GM19099 (cell line): ENCODE data around the gene RAP1GDS1.

Source experiments
- POLR2A ChIP-seq: IDR thresholded peaks from 3 replicates; pipeline ENCODE4 v1.6.1; 2011; ENCODE audit warnings: low read depth; ENCODE audit not compliant: insufficient read length; ENCODE audit errors: extremely low read depth

RAP1GDS1 gene

DNA sequence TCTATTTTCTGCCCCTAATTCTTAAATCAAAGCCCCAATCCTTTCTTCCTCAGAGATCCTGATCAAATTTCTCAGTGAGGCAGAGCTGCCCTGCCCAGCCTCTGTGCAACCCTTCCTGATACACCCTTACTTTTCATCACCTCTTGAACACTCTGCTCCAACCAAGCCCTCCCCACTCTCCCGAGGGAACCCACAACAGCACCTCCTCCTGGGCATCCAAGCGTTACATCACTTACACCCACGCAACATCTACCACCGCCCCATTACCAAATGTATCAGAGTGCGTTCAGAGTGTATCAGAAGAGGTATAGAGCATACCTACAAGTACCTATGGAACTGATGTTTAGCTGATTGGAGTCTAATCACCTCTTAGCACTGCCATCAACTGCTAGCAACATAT, 186.5 kb downstream of the RAP1GDS1 start:
- TF ChIP-seq POLR2A: no peak

GRCh38 chr4:98448908-98449307, 187.7 kb downstream of the RAP1GDS1 start:
- no peak for TF ChIP-seq POLR2A

DNA sequence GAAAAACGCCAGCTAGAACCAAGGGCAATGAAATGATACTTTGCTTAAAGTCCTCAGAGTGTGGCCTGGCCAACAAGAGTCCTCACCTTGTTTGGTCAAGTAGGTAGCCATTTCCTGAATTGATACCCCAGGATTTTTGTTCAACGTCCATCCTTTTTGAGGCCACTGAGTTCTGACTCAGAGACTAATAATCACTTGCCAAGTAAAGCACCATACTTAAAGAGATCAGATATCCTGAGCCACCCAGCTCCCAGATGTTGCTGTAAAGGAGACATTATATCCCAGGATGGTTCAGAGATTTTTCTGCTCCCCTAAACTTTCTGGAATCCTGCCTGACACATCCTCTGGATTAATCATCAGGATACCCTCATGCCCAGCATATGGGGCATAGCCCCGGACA, 190.9 kb downstream of the RAP1GDS1 start:
- no peak for TF ChIP-seq POLR2A

DNA sequence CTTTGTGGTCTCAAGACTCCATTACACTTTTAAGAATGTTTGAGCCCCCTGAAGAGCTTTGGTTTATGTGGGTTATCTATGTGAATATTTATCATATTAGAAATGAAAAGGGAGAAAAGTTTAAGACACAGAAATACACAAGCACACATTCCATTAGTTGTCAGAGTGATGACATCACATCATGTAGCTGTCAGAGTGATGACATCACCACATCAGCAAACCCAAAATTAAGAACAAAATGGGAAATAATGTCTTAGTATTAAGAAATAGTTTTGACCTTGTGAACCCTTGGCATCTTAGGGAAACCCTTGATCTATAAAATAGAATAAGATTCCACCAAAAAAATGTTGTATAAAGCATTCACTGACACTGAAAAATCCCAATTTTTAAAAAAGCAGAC, 201.3 kb downstream of the RAP1GDS1 start:
- TF ChIP-seq POLR2A: no peak

- TF ChIP-seq POLR2A: no peak
Observed at GRCh38 chr4:98466868-98467599, 205.8 kb downstream of the RAP1GDS1 start.

DNA sequence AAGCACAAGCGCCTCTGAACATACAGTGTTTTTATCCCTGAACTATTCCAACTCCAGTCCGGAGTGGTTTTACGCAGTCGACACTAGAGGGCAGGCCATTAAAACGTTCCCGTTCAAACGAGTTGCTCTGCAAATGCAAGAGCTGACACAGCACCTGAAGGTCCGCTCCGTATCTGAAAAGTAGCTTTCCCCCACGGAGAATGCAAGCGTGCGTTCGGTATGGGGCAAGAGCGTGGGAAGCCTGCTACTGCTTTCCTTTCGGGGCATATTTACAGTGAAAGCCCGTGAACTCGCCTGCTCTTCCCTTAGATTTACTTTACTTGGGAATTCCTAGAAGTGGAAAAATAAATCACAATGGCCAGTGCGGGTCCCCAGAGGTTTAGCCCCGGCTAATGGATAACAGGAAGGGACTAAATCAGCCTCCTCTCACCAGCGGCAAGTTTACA, 206.5 kb downstream of the RAP1GDS1 start:
- no peak for TF ChIP-seq POLR2A

GRCh38 chr4:98468709-98469108, 207.5 kb downstream of the RAP1GDS1 start:
- TF ChIP-seq POLR2A: no peak

GRCh38 chr4:98469771-98470170, 208.6 kb downstream of the RAP1GDS1 start:
- TF ChIP-seq POLR2A: no peak

- no peak for TF ChIP-seq POLR2A
Observed at GRCh38 chr4:98470366-98470765, 209.2 kb downstream of the RAP1GDS1 start.

DNA sequence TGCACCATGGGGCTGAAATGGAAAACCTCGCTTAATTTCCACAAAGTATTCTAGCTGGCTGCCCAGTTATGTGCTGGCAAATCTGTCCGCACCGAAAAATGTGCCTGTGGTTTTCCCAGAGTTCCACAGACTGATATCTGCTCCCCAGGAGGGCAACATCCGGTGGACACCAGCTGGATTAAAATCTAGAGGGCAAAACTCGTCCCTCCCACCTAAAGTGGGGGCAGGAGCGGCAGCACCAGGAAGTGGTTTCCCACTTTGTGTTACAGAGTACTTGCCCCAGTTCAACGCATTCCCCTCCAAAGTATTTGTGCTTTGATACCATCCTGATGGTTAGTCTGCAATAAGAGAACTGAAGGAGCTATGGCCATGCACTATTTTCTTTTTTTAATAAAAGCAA, 209.6 kb downstream of the RAP1GDS1 start:
- TF ChIP-seq POLR2A: no peak

- TF ChIP-seq POLR2A: no peak
Observed at GRCh38 chr4:98473046-98473445, 211.9 kb downstream of the RAP1GDS1 start.

- no peak for TF ChIP-seq POLR2A
Observed at GRCh38 chr4:98474408-98474844, 213.2 kb downstream of the RAP1GDS1 start.

- no peak for TF ChIP-seq POLR2A
Observed at GRCh38 chr4:98476891-98477290, 215.7 kb downstream of the RAP1GDS1 start.

DNA sequence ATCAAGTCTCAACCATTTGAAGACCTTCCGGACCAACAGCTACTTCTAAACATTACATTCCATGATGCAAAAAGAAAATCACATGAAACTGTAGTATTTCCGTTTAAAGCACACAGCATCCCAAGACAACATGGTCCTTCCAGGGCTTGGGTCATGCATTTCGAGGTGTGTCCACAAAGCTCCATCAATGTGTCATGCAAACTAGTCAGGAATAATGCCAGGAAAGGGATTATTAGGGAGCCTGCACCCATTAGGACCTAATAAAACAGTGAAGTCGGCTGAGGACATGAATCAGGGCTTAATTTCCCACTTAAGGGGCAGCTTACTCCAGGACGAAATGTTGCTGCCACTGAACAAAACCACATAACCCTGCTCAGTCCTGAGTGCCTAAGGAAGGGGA, 219.4 kb downstream of the RAP1GDS1 start:
- TF ChIP-seq POLR2A: no peak

- no peak for TF ChIP-seq POLR2A
Observed at GRCh38 chr4:98481167-98481566, 220.0 kb downstream of the RAP1GDS1 start.

DNA sequence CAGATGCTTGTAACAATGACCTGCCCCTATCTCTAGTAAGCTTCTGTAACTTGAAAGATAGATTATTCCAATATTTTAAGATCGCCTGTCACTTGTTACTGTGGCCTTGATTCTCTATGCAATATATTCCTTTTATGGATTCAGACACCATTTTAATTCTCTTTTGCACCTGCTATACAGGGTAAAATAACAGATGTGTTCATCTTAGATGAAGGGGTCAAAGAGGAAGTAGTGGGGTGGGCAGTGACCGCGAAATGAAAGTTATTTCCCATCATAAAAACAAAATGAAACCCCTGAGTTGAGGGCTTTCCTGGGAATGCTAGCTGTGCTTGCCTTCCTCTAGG, 221.3 kb downstream of the RAP1GDS1 start:
- TF ChIP-seq POLR2A: no peak
